SU-DHL-6 (cell line): ENCODE measurements around the gene ILF2.

Experiments
- EZH2phosphoT487 ChIP-seq: fragments of 200-600 bp; sonication (generic), shearing (Covaris generic); conservative IDR thresholded peaks from 2 replicates; pipeline ENCODE4 v1.6.1; 2018; ENCODE audit warnings: mild to moderate bottlenecking, antibody characterized with exemption, low read length, moderate library complexity, mixed read lengths
- TF ChIP-seq, protein P1 (sequence below): fragments of 200-600 bp; sonication (generic); IDR thresholded peaks from one replicate; pipeline ENCODE4 v1.5.1; 2017; ENCODE audit warnings: antibody characterized with exemption, mild to moderate bottlenecking, low read length, moderate library complexity; ENCODE audit not compliant: insufficient read depth, poor library complexity, severe bottlenecking

DNA sequence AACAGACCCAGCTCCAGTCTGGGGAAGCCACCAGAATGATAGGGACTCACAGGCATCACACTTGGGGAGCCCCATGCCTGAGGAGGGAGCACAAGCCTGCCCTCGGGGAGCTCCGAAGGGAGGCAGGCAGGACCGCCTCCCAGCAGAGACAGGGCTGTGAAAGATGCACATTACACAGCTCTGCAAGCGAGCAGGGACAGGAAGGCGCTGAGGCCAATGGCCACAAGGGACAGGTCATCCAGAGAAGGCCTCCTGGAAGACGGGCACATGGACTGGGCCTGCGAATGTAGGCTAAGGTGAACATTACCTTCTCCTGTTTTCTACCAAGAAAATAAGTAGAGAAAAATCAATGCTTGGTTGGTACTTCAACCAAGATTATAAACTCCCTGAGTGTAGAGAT, 11.9 kb upstream of the ILF2 start:
- TF ChIP-seq EZH2phosphoT487: no peak
- TF ChIP-seq, protein P1, sequence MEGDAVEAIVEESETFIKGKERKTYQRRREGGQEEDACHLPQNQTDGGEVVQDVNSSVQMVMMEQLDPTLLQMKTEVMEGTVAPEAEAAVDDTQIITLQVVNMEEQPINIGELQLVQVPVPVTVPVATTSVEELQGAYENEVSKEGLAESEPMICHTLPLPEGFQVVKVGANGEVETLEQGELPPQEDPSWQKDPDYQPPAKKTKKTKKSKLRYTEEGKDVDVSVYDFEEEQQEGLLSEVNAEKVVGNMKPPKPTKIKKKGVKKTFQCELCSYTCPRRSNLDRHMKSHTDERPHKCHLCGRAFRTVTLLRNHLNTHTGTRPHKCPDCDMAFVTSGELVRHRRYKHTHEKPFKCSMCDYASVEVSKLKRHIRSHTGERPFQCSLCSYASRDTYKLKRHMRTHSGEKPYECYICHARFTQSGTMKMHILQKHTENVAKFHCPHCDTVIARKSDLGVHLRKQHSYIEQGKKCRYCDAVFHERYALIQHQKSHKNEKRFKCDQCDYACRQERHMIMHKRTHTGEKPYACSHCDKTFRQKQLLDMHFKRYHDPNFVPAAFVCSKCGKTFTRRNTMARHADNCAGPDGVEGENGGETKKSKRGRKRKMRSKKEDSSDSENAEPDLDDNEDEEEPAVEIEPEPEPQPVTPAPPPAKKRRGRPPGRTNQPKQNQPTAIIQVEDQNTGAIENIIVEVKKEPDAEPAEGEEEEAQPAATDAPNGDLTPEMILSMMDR: no peak
